Ovary (tissue), 3 donors: ENCODE measurements around the gene PIGL.

Experiments used
- EP300 ChIP-seq: sonication (generic); formaldehyde crosslinking; IDR thresholded peaks from one replicate; pipeline ENCODE4 v1.6.1; 2017; ENCODE audit warnings: antibody characterized with exemption
- POLR2A ChIP-seq: fragments of 450-650 bp; IDR thresholded peaks from one replicate; pipeline ENCODE4 v1.6.1; 2017; ENCODE audit warnings: antibody characterized with exemption, mild to moderate bottlenecking, moderate library complexity
- TF ChIP-seq, protein P1 (sequence below), 3 donors: fragments of 450-650 bp in 2 of 3; fragments of 200-600 bp in 1 of 3; IDR thresholded peaks; one replicate each; pipeline versions ENCODE4 v1.5.1 to v1.8.0; 2016 to 2022; ENCODE audit warnings: antibody characterized with exemption in 3 of 3, mild to moderate bottlenecking in 1 of 3
- donor health status: DM: no; HTN: no; CAD: no.

DNA sequence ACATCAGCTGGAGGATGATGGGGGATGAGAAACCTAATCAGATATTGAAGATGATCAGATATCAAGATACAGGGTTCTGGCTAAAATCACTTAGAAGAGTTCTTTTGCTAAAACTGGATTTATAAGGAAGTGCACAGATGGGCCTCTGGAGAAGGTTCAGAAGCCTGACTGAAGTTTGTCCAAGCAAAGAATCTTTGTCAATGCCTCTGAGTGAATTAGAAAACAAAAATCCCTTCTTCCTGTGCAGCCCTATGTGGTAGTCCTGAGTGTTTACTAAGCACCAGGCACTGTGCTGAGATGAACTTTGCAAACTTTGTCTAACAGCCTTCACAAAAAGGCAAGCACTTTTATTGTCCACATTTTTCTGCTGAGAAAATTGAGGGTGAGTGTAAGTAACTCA is 147.6 kb downstream of the PIGL start:
- TF ChIP-seq, protein P1, sequence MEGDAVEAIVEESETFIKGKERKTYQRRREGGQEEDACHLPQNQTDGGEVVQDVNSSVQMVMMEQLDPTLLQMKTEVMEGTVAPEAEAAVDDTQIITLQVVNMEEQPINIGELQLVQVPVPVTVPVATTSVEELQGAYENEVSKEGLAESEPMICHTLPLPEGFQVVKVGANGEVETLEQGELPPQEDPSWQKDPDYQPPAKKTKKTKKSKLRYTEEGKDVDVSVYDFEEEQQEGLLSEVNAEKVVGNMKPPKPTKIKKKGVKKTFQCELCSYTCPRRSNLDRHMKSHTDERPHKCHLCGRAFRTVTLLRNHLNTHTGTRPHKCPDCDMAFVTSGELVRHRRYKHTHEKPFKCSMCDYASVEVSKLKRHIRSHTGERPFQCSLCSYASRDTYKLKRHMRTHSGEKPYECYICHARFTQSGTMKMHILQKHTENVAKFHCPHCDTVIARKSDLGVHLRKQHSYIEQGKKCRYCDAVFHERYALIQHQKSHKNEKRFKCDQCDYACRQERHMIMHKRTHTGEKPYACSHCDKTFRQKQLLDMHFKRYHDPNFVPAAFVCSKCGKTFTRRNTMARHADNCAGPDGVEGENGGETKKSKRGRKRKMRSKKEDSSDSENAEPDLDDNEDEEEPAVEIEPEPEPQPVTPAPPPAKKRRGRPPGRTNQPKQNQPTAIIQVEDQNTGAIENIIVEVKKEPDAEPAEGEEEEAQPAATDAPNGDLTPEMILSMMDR (IDR thresholded peaks at IDR 0.05): no peak
- TF ChIP-seq POLR2A (no peak), EP300 (no peak)
